Osteoblast (primary cell): Measurements from ENCODE around the gene ZNF385C. TPM values are rescaled to one million over a fixed set of nuclear protein-coding genes. Genes with fewer than 3 reads are reported as not detected.

Experiments
- DNase-seq: peaks from one replicate; pipeline ENCODE4 v3.0.0; 2011; ENCODE audit warnings: low spot score, mixed read lengths; ENCODE audit not compliant: insufficient read length; ENCODE audit errors: missing footprints
- H2AFZ ChIP-seq: 2 replicates; pipeline ENCODE4 v1.6.0; 2011; ENCODE audit warnings: mild to moderate bottlenecking, low read length
- H3K27ac ChIP-seq: 2 replicates; pipeline ENCODE4 v1.5.1; 2011; ENCODE audit warnings: mild to moderate bottlenecking, low read depth, low read length, moderate library complexity
- H3K27me3 ChIP-seq: 2 replicates; pipeline ENCODE4 v1.6.0; 2012; ENCODE audit warnings: mild to moderate bottlenecking, control low read depth, inconsistent platforms, low read length, moderate library complexity; ENCODE audit not compliant: insufficient read depth
- H3K36me3 ChIP-seq: 2 replicates; pipeline ENCODE4 v1.5.1; 2011; ENCODE audit warnings: mild to moderate bottlenecking, low read length, control low read depth, moderate library complexity; ENCODE audit not compliant: insufficient read depth
- H3K4me1 ChIP-seq: 2 replicates; pipeline ENCODE4 v1.5.1; 2011; ENCODE audit warnings: mild to moderate bottlenecking, low read length, control low read depth, moderate library complexity; ENCODE audit not compliant: insufficient read depth
- H3K4me2 ChIP-seq: 2 replicates; pipeline ENCODE4 v1.6.0; 2011; ENCODE audit warnings: mild to moderate bottlenecking, low read length; ENCODE audit not compliant: insufficient read depth
- H3K4me3 ChIP-seq: fragments of 200-600 bp; sonication (generic); 3 replicates; pipeline ENCODE4 v1.5.1; 2012; ENCODE audit warnings: mild to moderate bottlenecking, low read length, inconsistent platforms; ENCODE audit not compliant: insufficient read depth
- H3K79me2 ChIP-seq: 2 replicates; pipeline ENCODE4 v1.6.0; 2012; ENCODE audit warnings: mild to moderate bottlenecking, low read length, control low read depth, inconsistent platforms; ENCODE audit not compliant: insufficient read depth
- H3K9me3 ChIP-seq: 2 replicates; pipeline ENCODE4 v1.5.1; 2011; ENCODE audit warnings: low read depth, low read length, control low read depth
- H4K20me1 ChIP-seq: 2 replicates; pipeline ENCODE4 v1.6.0; 2012; ENCODE audit warnings: mild to moderate bottlenecking, low read length, control low read depth; ENCODE audit not compliant: insufficient read depth
- CTCF ChIP-seq: IDR thresholded peaks from 2 replicates; pipeline ENCODE4 v1.5.1; 2011; ENCODE audit warnings: mild to moderate bottlenecking, low read depth, low read length, moderate library complexity; ENCODE audit errors: extremely low read depth
- total RNA-seq: library from RNA; depleted of rRNA; stranded (reverse); fragments of >200 nt; gene quantifications from 2 replicates; pipeline ENCODE4 v1.2.3, GENCODE V29; 2012

The ZNF385C gene
- total RNA-seq, 1 donor: not detected

- Histone ChIP-seq H3K4me3 (no peak overlapping the region), H3K27ac (peak overlapping the region; percentile 41), H3K27me3 (no peaks in the 10 kb centered on the region), H3K4me1 (peaks cover 63% of the 10 kb centered on the region), H4K20me1 (peaks cover 35% of the 10 kb centered on the region), H2AFZ (no peak overlapping the region), H3K36me3 (peaks cover 4% of the 10 kb centered on the region), H3K4me2 (no peak overlapping the region), H3K79me2 (peaks cover 94% of the 10 kb centered on the region), H3K9me3 (no peaks in the 10 kb centered on the region)
- TF ChIP-seq CTCF: peak; percentile 45
- DNase-seq: no peak
Measured at GRCh38 chr17:42009170-42009569, 89.1 kb downstream of the ZNF385C start.

GRCh38 chr17:42005166-42005565, 93.1 kb downstream of the ZNF385C start:
- no peak overlapping the region for H3K4me2 ChIP-seq
- H4K20me1 ChIP-seq: peaks cover 55% of the 10 kb centered on the region
- no peak overlapping the region for H3K4me3 ChIP-seq

GRCh38 chr17:42002792-42003301, 95.4 kb downstream of the ZNF385C start:
- Histone ChIP-seq H3K4me3 (no peak overlapping the region), H2AFZ (no peak overlapping the region), H3K4me2 (peak overlapping the region; percentile 54), H3K4me1 (peaks cover 45% of the 10 kb centered on the region), H4K20me1 (peaks cover 50% of the 10 kb centered on the region), H3K27me3 (no peaks in the 10 kb centered on the region), H3K9me3 (no peaks in the 10 kb centered on the region), H3K36me3 (peaks cover 37% of the 10 kb centered on the region), H3K79me2 (peaks cover 89% of the 10 kb centered on the region), H3K27ac (peak overlapping the region; percentile 44)
- TF ChIP-seq CTCF: no peak
- peak; percentile 85 for DNase-seq

More at GRCh38 chr17:42005166-42005565, 93.1 kb downstream of the ZNF385C start:
- Histone ChIP-seq H3K4me1 (peaks cover 54% of the 10 kb centered on the region), H3K27me3 (no peaks in the 10 kb centered on the region), H3K9me3 (no peaks in the 10 kb centered on the region), H3K36me3 (peaks cover 24% of the 10 kb centered on the region), H3K79me2 (peaks cover 97% of the 10 kb centered on the region), H3K27ac (peak overlapping the region; percentile 33), H2AFZ (no peak overlapping the region)
- TF ChIP-seq CTCF: no peak
- DNase-seq: no peak

- Histone ChIP-seq H3K9me3 (no peaks in the 10 kb centered on the region), H3K4me1 (peaks cover 43% of the 10 kb centered on the region), H3K4me2 (peak overlapping the region; percentile 54), H3K27me3 (no peaks in the 10 kb centered on the region), H3K36me3 (peaks cover 43% of the 10 kb centered on the region), H3K79me2 (peaks cover 86% of the 10 kb centered on the region), H3K27ac (no peak overlapping the region), H3K4me3 (no peak overlapping the region), H2AFZ (no peak overlapping the region), H4K20me1 (peaks cover 48% of the 10 kb centered on the region)
- no peak for DNase-seq
- TF ChIP-seq CTCF: no peak
Measured at GRCh38 chr17:42002175-42002791, 96.0 kb downstream of the ZNF385C start.
